ENCODE data around the gene FRMPD1.

DNA sequence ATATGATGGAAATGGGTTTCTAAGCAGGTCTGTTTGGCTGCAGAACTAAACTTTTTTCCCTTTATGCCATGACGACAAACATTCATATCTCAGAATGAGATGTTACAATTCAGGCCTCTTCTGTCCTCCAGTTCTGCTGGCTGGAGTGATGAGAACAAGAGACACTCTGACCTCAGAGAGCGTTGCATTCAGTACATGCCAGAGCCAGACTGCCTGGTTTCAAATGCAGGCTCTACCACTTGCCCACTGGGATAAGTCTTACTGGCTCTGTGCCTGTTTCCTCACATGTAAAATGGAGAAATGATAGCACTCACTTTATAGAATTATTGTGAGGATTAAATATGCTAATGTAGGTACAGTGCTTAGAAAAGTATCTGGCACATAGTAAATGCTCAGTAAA is 33.6 kb upstream of the FRMPD1 start:
- TF ChIP-seq POLR2AphosphoS5 (IDR thresholded peaks at IDR 0.05; ENCODE audit: borderline replicate concordance, low read depth, low read length) (no peak), EZH2 (IDR thresholded peaks at IDR 0.05) (no peak), FOXP2 (optimal IDR thresholded peaks at IDR 0.05; ENCODE audit: control extremely low read depth, extremely low read length, insufficient read depth) (no peak)

Data from SK-N-MC (cell line).